SK-N-SH treated with all-trans-retinoic acid at 6 μM for 48 hours (cell line): ENCODE results near the gene MAPK1IP1L.

Source experiments
- ATAC-seq: fragments of 200-7000 bp; cut with Tn5 transposase; 3 replicates; pipeline ENCODE4 v1.9.1; 2020; ENCODE audit warnings: mild to moderate bottlenecking, moderate library complexity
- ARNTL ChIP-seq: fragments of 450-650 bp; formaldehyde crosslinking; IDR thresholded peaks from 2 replicates; pipeline ENCODE4 v1.5.0; 2020; ENCODE audit warnings: low read depth, mild to moderate bottlenecking, moderate library complexity, borderline replicate concordance
- BACH2 ChIP-seq: fragments of 250-450 bp; sonication (Bioruptor Pico); IDR thresholded peaks from 2 replicates; pipeline ENCODE4 v1.9.0; 2021; ENCODE audit warnings: mild to moderate bottlenecking, borderline replicate concordance
- CSDC2 ChIP-seq: fragments of 250-450 bp; sonication (Bioruptor Pico); IDR thresholded peaks from 2 replicates; pipeline ENCODE4 v1.5.0; 2020; ENCODE audit warnings: mild to moderate bottlenecking, moderate library complexity
- ESRRG ChIP-seq: fragments of 250-450 bp; sonication (Bioruptor Pico); IDR thresholded peaks from 2 replicates; pipeline ENCODE4 v1.6.1; 2021; ENCODE audit warnings: mild to moderate bottlenecking
- GLIS3 ChIP-seq: fragments of 250-450 bp; sonication (Bioruptor Pico); IDR thresholded peaks from 2 replicates; pipeline ENCODE4 v1.5.0; 2020; ENCODE audit warnings: mild to moderate bottlenecking, moderate library complexity
- ISL1 ChIP-seq: fragments of 250-450 bp; sonication (Bioruptor Pico); IDR thresholded peaks from 2 replicates; pipeline ENCODE4 v2.1.2; 2022; ENCODE audit warnings: mild to moderate bottlenecking, moderate library complexity
- OSR1 ChIP-seq: fragments of 250-450 bp; sonication (Bioruptor Pico); IDR thresholded peaks from 2 replicates; pipeline ENCODE4 v1.8.0; 2022; ENCODE audit warnings: moderate library complexity, mild to moderate bottlenecking, inconsistent platforms
- PPARA ChIP-seq: fragments of 250-450 bp; sonication (Bioruptor Pico); IDR thresholded peaks from 2 replicates; pipeline ENCODE4 v1.5.0; 2020; ENCODE audit warnings: mild to moderate bottlenecking, borderline replicate concordance
- RARB ChIP-seq: fragments of 250-450 bp; sonication (Bioruptor Pico); IDR thresholded peaks from 2 replicates; pipeline ENCODE4 v1.8.0; 2021; ENCODE audit warnings: mild to moderate bottlenecking, moderate library complexity
- SNAI2 ChIP-seq: fragments of 250-450 bp; sonication (Bioruptor Pico); IDR thresholded peaks from 2 replicates; pipeline ENCODE4 v1.5.0; 2020; ENCODE audit warnings: mild to moderate bottlenecking, moderate library complexity
- TCF4 ChIP-seq: fragments of 250-450 bp; sonication (Bioruptor Pico); IDR thresholded peaks from 2 replicates; pipeline ENCODE4 v1.8.0; 2021; ENCODE audit warnings: mild to moderate bottlenecking, moderate library complexity, borderline replicate concordance
- TOX ChIP-seq: fragments of 250-450 bp; sonication (Bioruptor Pico); IDR thresholded peaks from 2 replicates; pipeline ENCODE4 v1.8.0; 2021; ENCODE audit warnings: mild to moderate bottlenecking, moderate library complexity, borderline replicate concordance
- ZC3H10 ChIP-seq: fragments of 250-450 bp; sonication (Bioruptor Pico); IDR thresholded peaks from 2 replicates; pipeline ENCODE4 v1.5.1; 2021; ENCODE audit warnings: mild to moderate bottlenecking, moderate library complexity
- ZFP3 ChIP-seq: fragments of 250-450 bp; sonication (Bioruptor Pico); IDR thresholded peaks from 2 replicates; pipeline ENCODE4 v1.5.0; 2020; ENCODE audit warnings: mild to moderate bottlenecking, moderate library complexity
- ZFP30 ChIP-seq: fragments of 450-650 bp; formaldehyde crosslinking; IDR thresholded peaks from 2 replicates; pipeline ENCODE4 v1.5.0; 2022; ENCODE audit warnings: mild to moderate bottlenecking, moderate library complexity
- ZNF565 ChIP-seq: fragments of 450-650 bp; formaldehyde crosslinking; conservative IDR thresholded peaks from 2 replicates; pipeline ENCODE4 v1.5.0; 2020; ENCODE audit warnings: low read depth, mild to moderate bottlenecking, moderate library complexity
- ZNF70 ChIP-seq: fragments of 450-650 bp; formaldehyde crosslinking; IDR thresholded peaks from 2 replicates; pipeline ENCODE4 v1.5.0; 2020; ENCODE audit warnings: mild to moderate bottlenecking, moderate library complexity
- ZNF8 ChIP-seq: fragments of 450-650 bp; formaldehyde crosslinking; IDR thresholded peaks from 2 replicates; pipeline ENCODE4 v1.5.0; 2020; ENCODE audit warnings: mild to moderate bottlenecking, moderate library complexity
- TF ChIP-seq, protein P1 (sequence below): fragments of 250-450 bp; sonication (Bioruptor Pico); IDR thresholded peaks from 2 replicates; pipeline ENCODE4 v1.8.0; 2020; ENCODE audit warnings: mild to moderate bottlenecking, moderate library complexity, borderline replicate concordance
- TF ChIP-seq, protein P2 (sequence below): fragments of 250-450 bp; sonication (Bioruptor Pico); IDR thresholded peaks from 2 replicates; pipeline ENCODE4 v1.5.1; 2020; ENCODE audit warnings: low read depth, mild to moderate bottlenecking, moderate library complexity
- TF ChIP-seq, protein P3 (sequence below): fragments of 250-450 bp; sonication (Bioruptor Pico); IDR thresholded peaks from 2 replicates; pipeline ENCODE4 v1.5.1; 2021; ENCODE audit warnings: mild to moderate bottlenecking, moderate library complexity
- TF ChIP-seq, protein P4 (sequence below): fragments of 250-450 bp; sonication (Bioruptor Pico); IDR thresholded peaks from 2 replicates; pipeline ENCODE4 v1.5.0; 2020; ENCODE audit warnings: mild to moderate bottlenecking, moderate library complexity
- TF ChIP-seq, protein P5 (sequence below): fragments of 250-450 bp; sonication (Bioruptor Pico); IDR thresholded peaks from 2 replicates; pipeline ENCODE4 v1.8.0; 2021; ENCODE audit warnings: low read depth, mild to moderate bottlenecking, moderate library complexity, borderline replicate concordance

The MAPK1IP1L gene

DNA sequence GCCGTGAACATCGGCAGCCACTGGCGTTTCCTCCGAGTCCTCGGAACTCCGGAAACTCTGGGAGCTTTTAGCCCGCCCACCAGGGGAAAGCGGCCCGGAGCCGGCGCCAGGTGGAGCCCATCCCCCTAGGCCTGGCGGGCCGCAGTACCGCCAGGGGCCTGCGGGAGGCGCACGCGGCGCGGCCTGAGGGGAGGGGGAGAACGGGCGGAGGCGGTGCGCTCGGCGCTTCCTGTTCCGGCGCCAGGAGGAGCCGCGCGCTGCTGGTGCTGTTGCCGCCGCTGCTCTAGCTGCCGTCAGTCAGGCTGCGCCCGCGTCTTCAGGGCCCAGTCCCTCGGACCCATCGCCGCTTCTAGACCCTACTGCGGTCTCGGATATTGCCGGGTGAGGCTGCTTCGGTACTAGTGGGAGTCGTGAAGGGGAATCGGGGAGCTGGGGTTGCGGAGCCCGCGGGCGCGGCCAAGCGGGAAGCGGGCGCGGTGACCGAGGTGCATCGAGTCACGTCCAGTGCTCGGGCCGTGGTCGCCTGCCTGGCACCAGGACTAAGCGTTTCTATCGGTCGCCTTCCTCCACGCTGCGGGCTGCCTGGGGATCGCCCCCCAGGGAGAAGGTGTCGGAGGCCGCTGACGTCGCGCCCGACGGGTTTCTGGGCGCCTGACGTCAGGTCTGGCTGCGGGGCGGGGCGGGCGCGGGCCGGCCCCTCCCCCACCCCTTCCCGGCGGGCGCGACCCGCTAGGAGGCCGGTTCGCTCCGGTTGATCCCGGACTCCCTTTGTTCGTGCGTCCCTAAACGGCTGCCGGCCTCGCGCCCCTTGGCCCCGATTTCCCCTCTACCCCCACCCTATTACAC lies at the start of gene MAPK1IP1L:
Gene MAPK1IP1L (plus strand): TSS at position 225 of the 846 bp plus-strand sequence. CDS start 10,037 bp downstream, outside the sequence.
- TF ChIP-seq TOX (CRISPR knock-in tag) (no peak), ISL1 (CRISPR knock-in tag) (no peak), OSR1 (CRISPR knock-in tag) (no peak), TCF4 (CRISPR knock-in tag) (no peak), ZFP3 (CRISPR knock-in tag) (0 out of 2 replicates have a peak, but pooled peaks have one; percentile 49), ESRRG (peak; percentile 48; the same call in 1 of the 2 replicates), RARB (CRISPR knock-in tag) (no peak), PPARA (CRISPR knock-in tag) (no peak), ZNF8 (CRISPR knock-in tag) (no peak), ZC3H10 (no peak), BACH2 (no peak), CSDC2 (CRISPR knock-in tag) (0 out of 2 replicates have a peak, but pooled peaks have one; percentile 31), SNAI2 (CRISPR knock-in tag) (no peak), ZNF565 (no peak), ARNTL (no peak), ZFP30 (CRISPR knock-in tag) (0 out of 2 replicates have a peak, but pooled peaks have one; percentile 15), ZNF70 (CRISPR knock-in tag) (peak; percentile 52; the same call in 1 of the 2 replicates), GLIS3 (peak; percentile 80; the same call in 1 of the 2 replicates)
- TF ChIP-seq, protein P1, sequence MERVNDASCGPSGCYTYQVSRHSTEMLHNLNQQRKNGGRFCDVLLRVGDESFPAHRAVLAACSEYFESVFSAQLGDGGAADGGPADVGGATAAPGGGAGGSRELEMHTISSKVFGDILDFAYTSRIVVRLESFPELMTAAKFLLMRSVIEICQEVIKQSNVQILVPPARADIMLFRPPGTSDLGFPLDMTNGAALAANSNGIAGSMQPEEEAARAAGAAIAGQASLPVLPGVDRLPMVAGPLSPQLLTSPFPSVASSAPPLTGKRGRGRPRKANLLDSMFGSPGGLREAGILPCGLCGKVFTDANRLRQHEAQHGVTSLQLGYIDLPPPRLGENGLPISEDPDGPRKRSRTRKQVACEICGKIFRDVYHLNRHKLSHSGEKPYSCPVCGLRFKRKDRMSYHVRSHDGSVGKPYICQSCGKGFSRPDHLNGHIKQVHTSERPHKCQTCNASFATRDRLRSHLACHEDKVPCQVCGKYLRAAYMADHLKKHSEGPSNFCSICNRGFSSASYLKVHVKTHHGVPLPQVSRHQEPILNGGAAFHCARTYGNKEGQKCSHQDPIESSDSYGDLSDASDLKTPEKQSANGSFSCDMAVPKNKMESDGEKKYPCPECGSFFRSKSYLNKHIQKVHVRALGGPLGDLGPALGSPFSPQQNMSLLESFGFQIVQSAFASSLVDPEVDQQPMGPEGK (CRISPR knock-in tag): peak; percentile 95
- TF ChIP-seq, protein P2, sequence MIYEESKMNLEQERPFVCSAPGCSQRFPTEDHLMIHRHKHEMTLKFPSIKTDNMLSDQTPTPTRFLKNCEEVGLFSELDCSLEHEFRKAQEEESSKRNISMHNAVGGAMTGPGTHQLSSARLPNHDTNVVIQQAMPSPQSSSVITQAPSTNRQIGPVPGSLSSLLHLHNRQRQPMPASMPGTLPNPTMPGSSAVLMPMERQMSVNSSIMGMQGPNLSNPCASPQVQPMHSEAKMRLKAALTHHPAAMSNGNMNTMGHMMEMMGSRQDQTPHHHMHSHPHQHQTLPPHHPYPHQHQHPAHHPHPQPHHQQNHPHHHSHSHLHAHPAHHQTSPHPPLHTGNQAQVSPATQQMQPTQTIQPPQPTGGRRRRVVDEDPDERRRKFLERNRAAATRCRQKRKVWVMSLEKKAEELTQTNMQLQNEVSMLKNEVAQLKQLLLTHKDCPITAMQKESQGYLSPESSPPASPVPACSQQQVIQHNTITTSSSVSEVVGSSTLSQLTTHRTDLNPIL (CRISPR knock-in tag): no peak
- TF ChIP-seq, protein P3, sequence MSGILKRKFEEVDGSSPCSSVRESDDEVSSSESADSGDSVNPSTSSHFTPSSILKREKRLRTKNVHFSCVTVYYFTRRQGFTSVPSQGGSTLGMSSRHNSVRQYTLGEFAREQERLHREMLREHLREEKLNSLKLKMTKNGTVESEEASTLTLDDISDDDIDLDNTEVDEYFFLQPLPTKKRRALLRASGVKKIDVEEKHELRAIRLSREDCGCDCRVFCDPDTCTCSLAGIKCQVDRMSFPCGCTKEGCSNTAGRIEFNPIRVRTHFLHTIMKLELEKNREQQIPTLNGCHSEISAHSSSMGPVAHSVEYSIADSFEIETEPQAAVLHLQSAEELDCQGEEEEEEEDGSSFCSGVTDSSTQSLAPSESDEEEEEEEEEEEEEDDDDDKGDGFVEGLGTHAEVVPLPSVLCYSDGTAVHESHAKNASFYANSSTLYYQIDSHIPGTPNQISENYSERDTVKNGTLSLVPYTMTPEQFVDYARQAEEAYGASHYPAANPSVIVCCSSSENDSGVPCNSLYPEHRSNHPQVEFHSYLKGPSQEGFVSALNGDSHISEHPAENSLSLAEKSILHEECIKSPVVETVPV (CRISPR knock-in tag): 0 out of 2 replicates have a peak, but pooled peaks have one; percentile 65
- TF ChIP-seq, protein P4, sequence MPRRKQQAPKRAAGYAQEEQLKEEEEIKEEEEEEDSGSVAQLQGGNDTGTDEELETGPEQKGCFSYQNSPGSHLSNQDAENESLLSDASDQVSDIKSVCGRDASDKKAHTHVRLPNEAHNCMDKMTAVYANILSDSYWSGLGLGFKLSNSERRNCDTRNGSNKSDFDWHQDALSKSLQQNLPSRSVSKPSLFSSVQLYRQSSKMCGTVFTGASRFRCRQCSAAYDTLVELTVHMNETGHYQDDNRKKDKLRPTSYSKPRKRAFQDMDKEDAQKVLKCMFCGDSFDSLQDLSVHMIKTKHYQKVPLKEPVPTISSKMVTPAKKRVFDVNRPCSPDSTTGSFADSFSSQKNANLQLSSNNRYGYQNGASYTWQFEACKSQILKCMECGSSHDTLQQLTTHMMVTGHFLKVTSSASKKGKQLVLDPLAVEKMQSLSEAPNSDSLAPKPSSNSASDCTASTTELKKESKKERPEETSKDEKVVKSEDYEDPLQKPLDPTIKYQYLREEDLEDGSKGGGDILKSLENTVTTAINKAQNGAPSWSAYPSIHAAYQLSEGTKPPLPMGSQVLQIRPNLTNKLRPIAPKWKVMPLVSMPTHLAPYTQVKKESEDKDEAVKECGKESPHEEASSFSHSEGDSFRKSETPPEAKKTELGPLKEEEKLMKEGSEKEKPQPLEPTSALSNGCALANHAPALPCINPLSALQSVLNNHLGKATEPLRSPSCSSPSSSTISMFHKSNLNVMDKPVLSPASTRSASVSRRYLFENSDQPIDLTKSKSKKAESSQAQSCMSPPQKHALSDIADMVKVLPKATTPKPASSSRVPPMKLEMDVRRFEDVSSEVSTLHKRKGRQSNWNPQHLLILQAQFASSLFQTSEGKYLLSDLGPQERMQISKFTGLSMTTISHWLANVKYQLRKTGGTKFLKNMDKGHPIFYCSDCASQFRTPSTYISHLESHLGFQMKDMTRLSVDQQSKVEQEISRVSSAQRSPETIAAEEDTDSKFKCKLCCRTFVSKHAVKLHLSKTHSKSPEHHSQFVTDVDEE (CRISPR knock-in tag): peak; percentile 33; the same call in 1 of the 2 replicates
- TF ChIP-seq, protein P5, sequence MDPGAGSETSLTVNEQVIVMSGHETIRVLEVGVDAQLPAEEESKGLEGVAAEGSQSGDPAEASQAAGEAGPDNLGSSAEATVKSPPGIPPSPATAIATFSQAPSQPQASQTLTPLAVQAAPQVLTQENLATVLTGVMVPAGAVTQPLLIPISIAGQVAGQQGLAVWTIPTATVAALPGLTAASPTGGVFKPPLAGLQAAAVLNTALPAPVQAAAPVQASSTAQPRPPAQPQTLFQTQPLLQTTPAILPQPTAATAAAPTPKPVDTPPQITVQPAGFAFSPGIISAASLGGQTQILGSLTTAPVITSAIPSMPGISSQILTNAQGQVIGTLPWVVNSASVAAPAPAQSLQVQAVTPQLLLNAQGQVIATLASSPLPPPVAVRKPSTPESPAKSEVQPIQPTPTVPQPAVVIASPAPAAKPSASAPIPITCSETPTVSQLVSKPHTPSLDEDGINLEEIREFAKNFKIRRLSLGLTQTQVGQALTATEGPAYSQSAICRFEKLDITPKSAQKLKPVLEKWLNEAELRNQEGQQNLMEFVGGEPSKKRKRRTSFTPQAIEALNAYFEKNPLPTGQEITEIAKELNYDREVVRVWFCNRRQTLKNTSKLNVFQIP: 0 out of 2 replicates have a peak, but pooled peaks have one; percentile 15
- ATAC-seq: peak; percentile 94

DNA sequence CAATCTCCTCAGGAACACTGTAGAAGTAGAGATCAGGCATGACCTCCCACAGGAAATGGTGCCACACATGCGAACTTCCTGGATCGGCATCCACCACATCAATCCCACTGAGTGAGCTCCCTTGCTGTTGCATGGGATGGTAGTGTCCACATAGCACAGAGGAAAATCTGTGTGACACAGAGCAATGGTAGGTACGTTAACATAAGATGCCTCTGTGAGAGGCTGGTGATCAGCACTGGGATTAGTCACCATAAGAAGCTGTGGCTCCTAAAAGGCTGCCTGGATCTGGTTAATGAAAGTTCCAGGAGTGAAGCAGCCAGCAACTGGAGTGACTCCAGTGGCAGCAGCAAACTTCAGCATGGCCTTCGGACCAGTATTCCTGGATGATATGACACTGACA lies 46.4 kb upstream of the MAPK1IP1L start:
- ATAC-seq: no peak
- TF ChIP-seq, protein P4 (CRISPR knock-in tag): no peak
- TF ChIP-seq, protein P1 (CRISPR knock-in tag): no peak
- TF ChIP-seq, protein P5: no peak
